Prostate gland (tissue), 2 donors: ENCODE measurements around the gene SPTBN4. TPM values are rescaled to one million over a fixed set of nuclear protein-coding genes. Genes with fewer than 3 reads are reported as not detected.

Experiments used
- DNase-seq: peaks from one replicate; pipeline ENCODE4 v3.0.0-alpha.2; 2019; ENCODE audit warnings: low spot score
- H3K27ac ChIP-seq, 2 donors: fragments of 200-600 bp; sonication (generic); 2 replicates each; pipeline ENCODE4 v1.5.1; 2017 to 2019
- H3K27me3 ChIP-seq: fragments of 200-600 bp; sonication (generic); replicated peaks from 2 replicates; pipeline ENCODE4 v1.5.1; 2019; ENCODE audit not compliant: insufficient read depth
- H3K36me3 ChIP-seq, 2 donors: fragments of 200-600 bp; sonication (generic); 1 replicate in 1 of 2; 2 replicates in 1 of 2; pipeline versions ENCODE4 v1.5.1 to v1.8.1; 2017 to 2019
- H3K4me1 ChIP-seq: fragments of 200-600 bp; sonication (generic); replicated peaks from 2 replicates; pipeline ENCODE4 v1.5.1; 2019
- H3K4me3 ChIP-seq, 2 donors: fragments of 200-600 bp; sonication (generic); 2 replicates each; pipeline ENCODE4 v1.5.1; 2017 to 2019
- H3K9me3 ChIP-seq: fragments of 200-600 bp; sonication (generic); 2 replicates; pipeline ENCODE4 v1.5.1; 2017
- CTCF ChIP-seq, 4 experiments: fragments of 200-600 bp in 2 of 4; fragments of 450-650 bp in 2 of 4; sonication (generic) in 2 of 4; IDR thresholded peaks; 1 replicate in 3 of 4; 2 replicates in 1 of 4; pipeline ENCODE4 v1.5.1; 2016 to 2019; ENCODE audit warnings: antibody characterized with exemption in 4 of 4, mild to moderate bottlenecking in 2 of 4, moderate library complexity in 2 of 4
- POLR2A ChIP-seq: fragments of 450-650 bp; IDR thresholded peaks from one replicate; pipeline ENCODE4 v1.6.1; 2016; ENCODE audit warnings: antibody characterized with exemption, mild to moderate bottlenecking
- POLR2AphosphoS5 ChIP-seq: sonication (generic); formaldehyde crosslinking; IDR thresholded peaks from one replicate; pipeline ENCODE4 v1.6.1; 2017; ENCODE audit warnings: antibody characterized with exemption
- WGBS: methylation state at CpG from one replicate; pipeline ENCODE4 v1.1.5; 2018; 5-methylcytosine and 5-hydroxymethylcytosine counted together
- intact Hi-C: fragments of 100-400 bp; cut with DNase I; formaldehyde crosslinking; loops from one replicate; pipeline ENCODE4 v1.14.2; 2022
- total RNA-seq, 2 donors: library from RNA; depleted of rRNA; stranded (reverse); fragments of >200 nt; gene quantifications; one replicate each; pipeline ENCODE4 v1.1.0, GENCODE V29; 2016

SPTBN4 gene
- 10 to 100 TPM in 1 of 2 donors, 1 to 10 TPM in 1; 5.2 to 21.9 TPM for total RNA-seq

GRCh38 chr19:40466985-40467734 is at the start of gene SPTBN4:
TSS of gene SPTBN4 (plus strand) at chr19:40467001. CDS start at chr19:40472622, 5,621 bp downstream.
- intact Hi-C loops = loop anchor here (5.0 to 10.0 kb wide), 4 partner anchors 58 to 168 kb away; partner anchors contain the start of genes LTBP4 and SHKBP1
- no peak for DNase-seq
- H3K27me3 ChIP-seq = no peaks in the 10 kb centered on the region
- H3K9me3 ChIP-seq = no peaks in the 10 kb centered on the region
- peak within 1 kb of the TSS; percentile 81 to 96 for H3K27ac ChIP-seq
- H3K4me3 ChIP-seq = peak within 1 kb of the TSS; percentile 29 to 69
- TF ChIP-seq CTCF (IDR thresholded peaks at IDR 0.05) (no peak), POLR2A (no peak), POLR2AphosphoS5 (no peak)
- H3K4me1 ChIP-seq = peaks cover 6% of the 10 kb centered on the region
- no peaks in the 10 kb centered on the region for H3K36me3 ChIP-seq
- WGBS = 6% methylated on average over 55 of the region's 87 CpGs

GRCh38 chr19:40417643-40417981 is 49.2 kb upstream of the SPTBN4 start:
- Histone ChIP-seq H3K4me1 (peaks cover 2% of the 10 kb centered on the region), H3K4me3 (no peak overlapping the region), H3K36me3 (peaks cover 1 to 3% of the 10 kb centered on the region in 2 donors), H3K27ac (peak overlapping the region; percentile 23 to 60), H3K9me3 (no peaks in the 10 kb centered on the region), H3K27me3 (no peaks in the 10 kb centered on the region)
- TF ChIP-seq POLR2A = no peak
- no peak for TF ChIP-seq POLR2AphosphoS5
- no peak for TF ChIP-seq CTCF (IDR thresholded peaks at IDR 0.05)
- WGBS = 81% methylated on average over 4 of the region's 4 CpGs
- DNase-seq = no peak
- intact Hi-C loops = no loop called here

GRCh38 chr19:40418040-40418439 is 48.8 kb upstream of the SPTBN4 start:
- no peaks in the 10 kb centered on the region for H3K27me3 ChIP-seq
- TF ChIP-seq POLR2AphosphoS5 (no peak), CTCF (IDR thresholded peaks at IDR 0.05) (no peak), POLR2A (no peak)
- peaks cover 6 to 7% of the 10 kb centered on the region in 2 donors for H3K36me3 ChIP-seq
- H3K27ac ChIP-seq = peak overlapping the region in 1 of 2 donors; percentile 60
- H3K4me3 ChIP-seq = no peak overlapping the region
- intact Hi-C loops = no loop called here
- no peak for DNase-seq
- H3K4me1 ChIP-seq = peaks cover 4% of the 10 kb centered on the region
- 92% methylated on average over 3 of the region's 3 CpGs for WGBS
- H3K9me3 ChIP-seq = no peaks in the 10 kb centered on the region

- intact Hi-C loops = no loop called here
- TF ChIP-seq POLR2A (no peak), POLR2AphosphoS5 (no peak)
- Histone ChIP-seq H3K9me3 (no peaks in the 10 kb centered on the region), H3K27ac (no peak overlapping the region), H3K36me3 (peaks cover 8 to 10% of the 10 kb centered on the region in 2 donors), H3K4me1 (peaks cover 4% of the 10 kb centered on the region), H3K4me3 (no peak overlapping the region), H3K27me3 (no peaks in the 10 kb centered on the region)
- DNase-seq = no peak
- WGBS = 62% methylated on average over 4 of the region's 5 CpGs
Observed at GRCh38 chr19:40419066-40419612, 47.7 kb upstream of the SPTBN4 start.

- H3K36me3 ChIP-seq = peaks cover 8 to 10% of the 10 kb centered on the region in 2 donors
- H3K27ac ChIP-seq = no peak overlapping the region
- H3K4me1 ChIP-seq = peaks cover 4% of the 10 kb centered on the region
- WGBS = 80% methylated on average over 5 of the region's 5 CpGs
- no peak overlapping the region for H3K4me3 ChIP-seq
- no peaks in the 10 kb centered on the region for H3K27me3 ChIP-seq
- intact Hi-C loops = no loop called here
- H3K9me3 ChIP-seq = no peaks in the 10 kb centered on the region
- TF ChIP-seq POLR2A = no peak
- TF ChIP-seq POLR2AphosphoS5 = no peak
- TF ChIP-seq CTCF (IDR thresholded peaks at IDR 0.05) = no peak
- DNase-seq = no peak
Observed at GRCh38 chr19:40419780-40420179, 47.0 kb upstream of the SPTBN4 start.
